SK-N-SH (cell line): ENCODE results near the gene FCER1G.

Experiments used
- CTCF ChIP-seq: fragments of 200-600 bp; sonication (generic); IDR thresholded peaks from 2 replicates; pipeline ENCODE4 v1.6.1; 2017; ENCODE audit warnings: antibody characterized with exemption, mild to moderate bottlenecking, moderate library complexity
- MAX ChIP-seq: IDR thresholded peaks from 2 replicates; pipeline ENCODE4 v1.4.0; 2012; ENCODE audit warnings: low read depth
- RAD21 ChIP-seq: IDR thresholded peaks from 2 replicates; pipeline ENCODE4 v1.6.1; 2012; ENCODE audit warnings: mild to moderate bottlenecking, low read length
- REST ChIP-seq: IDR thresholded peaks from 2 replicates; pipeline ENCODE4 v1.6.1; 2012; ENCODE audit warnings: mild to moderate bottlenecking, low read depth, low read length, moderate library complexity

- TF ChIP-seq REST (no peak), CTCF (no peak), RAD21 (no peak), MAX (no peak)
These were observed 2.0 kb downstream of the FCER1G start for GRCh38 chr1:161216945-161217712.
